ENCODE measurements around the gene SBDS. TPM values are rescaled to one million over a fixed set of nuclear protein-coding genes. Genes with fewer than 3 reads are reported as not detected.

SBDS gene
- total RNA-seq, 1 experiment from 2014 or later, result 91.7 TPM

- ChIA-PET POLR2A (ENCODE audit: unreplicated experiment) (no interaction called here), CTCF (no interaction called here)
- H3K9me2 ChIP-seq (replicated peaks; ENCODE audit: low read length), result no peaks in the 10 kb centered on the region
- H3F3A ChIP-seq (ENCODE audit: low read length, unreplicated experiment), result no peaks in the 10 kb centered on the region
- TF ChIP-seq, protein P1, sequence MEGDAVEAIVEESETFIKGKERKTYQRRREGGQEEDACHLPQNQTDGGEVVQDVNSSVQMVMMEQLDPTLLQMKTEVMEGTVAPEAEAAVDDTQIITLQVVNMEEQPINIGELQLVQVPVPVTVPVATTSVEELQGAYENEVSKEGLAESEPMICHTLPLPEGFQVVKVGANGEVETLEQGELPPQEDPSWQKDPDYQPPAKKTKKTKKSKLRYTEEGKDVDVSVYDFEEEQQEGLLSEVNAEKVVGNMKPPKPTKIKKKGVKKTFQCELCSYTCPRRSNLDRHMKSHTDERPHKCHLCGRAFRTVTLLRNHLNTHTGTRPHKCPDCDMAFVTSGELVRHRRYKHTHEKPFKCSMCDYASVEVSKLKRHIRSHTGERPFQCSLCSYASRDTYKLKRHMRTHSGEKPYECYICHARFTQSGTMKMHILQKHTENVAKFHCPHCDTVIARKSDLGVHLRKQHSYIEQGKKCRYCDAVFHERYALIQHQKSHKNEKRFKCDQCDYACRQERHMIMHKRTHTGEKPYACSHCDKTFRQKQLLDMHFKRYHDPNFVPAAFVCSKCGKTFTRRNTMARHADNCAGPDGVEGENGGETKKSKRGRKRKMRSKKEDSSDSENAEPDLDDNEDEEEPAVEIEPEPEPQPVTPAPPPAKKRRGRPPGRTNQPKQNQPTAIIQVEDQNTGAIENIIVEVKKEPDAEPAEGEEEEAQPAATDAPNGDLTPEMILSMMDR (conservative IDR thresholded peaks at IDR 0.05; ENCODE audit: low read depth, low read length), result no peak
- TF ChIP-seq EZH2 (IDR thresholded peaks at IDR 0.05; ENCODE audit: low read length, unreplicated experiment) (no peak), EZH2phosphoT487 (IDR thresholded peaks at IDR 0.05; ENCODE audit: borderline replicate concordance, low read length) (no peak)
- H3K4me3 ChIP-seq (ENCODE audit: low read length), result no peak overlapping the region
- ATAC-seq, result no peak
- peaks cover 13% of the 10 kb centered on the region; the same call in 1 of the 2 replicates for H3K36me3 ChIP-seq (ENCODE audit: low read depth, low read length)
- no peak overlapping the region for H3K4me2 ChIP-seq (ENCODE audit: low read length)
- DNase-seq, result no peak
- intact Hi-C loops (cut with micrococcal nuclease), result no loop called here
- H3K4me1 ChIP-seq (ENCODE audit: insufficient read depth, low read length), result no peaks in the 10 kb centered on the region
- no peaks in the 10 kb centered on the region for H3K9me3 ChIP-seq (ENCODE audit: low read length)
- no peaks in the 10 kb centered on the region for H4K20me1 ChIP-seq (ENCODE audit: low read length)
- no peak overlapping the region for H3K9ac ChIP-seq (ENCODE audit: low read length)
- H3K79me2 ChIP-seq (ENCODE audit: low read length), result peaks cover 65% of the 10 kb centered on the region
- no TSS peak for BruUV-seq (replicated peaks)
- no peaks in the 10 kb centered on the region for H3K27me3 ChIP-seq (ENCODE audit: low read length)
- no peak overlapping the region for H3K27ac ChIP-seq (ENCODE audit: low read length)
- no peak overlapping the region for H2AFZ ChIP-seq (ENCODE audit: low read length)
Observed at GRCh38 chr7:66939325-66939724, 56.1 kb downstream of the SBDS start.

DNA sequence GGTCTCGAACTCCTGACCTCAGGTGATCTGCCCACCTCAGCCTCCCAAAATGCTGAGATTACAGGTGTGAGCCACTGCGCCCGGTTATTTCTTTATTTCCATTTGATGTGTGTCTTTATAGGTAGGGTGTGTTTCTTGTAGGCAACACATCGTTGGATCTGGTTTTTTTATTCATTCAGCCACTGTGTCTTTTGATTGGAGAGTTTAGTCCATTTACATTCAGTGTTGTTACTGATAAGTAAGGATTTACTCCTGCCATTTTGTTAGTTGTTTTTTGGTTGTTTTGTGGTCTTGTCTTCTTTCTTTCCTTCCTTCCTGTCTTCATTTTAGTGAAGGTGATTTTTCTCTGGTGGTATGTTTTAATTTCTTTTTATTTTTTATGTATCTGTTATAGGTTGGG is 57.4 kb downstream of the SBDS start:
- ChIA-PET POLR2A (ENCODE audit: unreplicated experiment) (interaction anchor here (0.6 kb wide), 1 partner anchor 16 kb away, joined by 3 read pairs; no protein-coding TSS in a partner anchor), CTCF (no interaction called here)
- intact Hi-C loops (cut with micrococcal nuclease), result no loop called here
- Histone ChIP-seq H2AFZ (ENCODE audit: low read length) (no peak overlapping the region), H3K79me2 (ENCODE audit: low read length) (peaks cover 78% of the 10 kb centered on the region), H3K9me2 (replicated peaks; ENCODE audit: low read length) (no peaks in the 10 kb centered on the region), H3F3A (ENCODE audit: low read length, unreplicated experiment) (no peaks in the 10 kb centered on the region), H3K9me3 (ENCODE audit: low read length) (no peaks in the 10 kb centered on the region), H3K9ac (ENCODE audit: low read length) (no peak overlapping the region), H3K4me3 (ENCODE audit: low read length) (no peak overlapping the region), H3K27me3 (ENCODE audit: low read length) (no peaks in the 10 kb centered on the region), H3K4me2 (ENCODE audit: low read length) (no peak overlapping the region), H3K27ac (ENCODE audit: low read length) (no peak overlapping the region), H3K36me3 (ENCODE audit: low read depth, low read length) (peaks cover 13% of the 10 kb centered on the region; the same call in 1 of the 2 replicates), H4K20me1 (ENCODE audit: low read length) (peaks cover 7% of the 10 kb centered on the region; the same call in 1 of the 2 replicates), H3K4me1 (ENCODE audit: insufficient read depth, low read length) (no peaks in the 10 kb centered on the region)
- ATAC-seq, result no peak
- BruUV-seq (replicated peaks), result no TSS peak
- DNase-seq, result no peak
- TF ChIP-seq EZH2phosphoT487 (IDR thresholded peaks at IDR 0.05; ENCODE audit: borderline replicate concordance, low read length) (no peak), EZH2 (IDR thresholded peaks at IDR 0.05; ENCODE audit: low read length, unreplicated experiment) (no peak)
- TF ChIP-seq, protein P1 (conservative IDR thresholded peaks at IDR 0.05; ENCODE audit: low read depth, low read length), result no peak

Other genes starting within 250 kb of the SBDS start
- gene TMEM248, start 74.4 kb downstream of the SBDS start, total RNA-seq (2014; rRNA removed), result 61.1 and 66.1 TPM in 2 replicates
- gene TYW1, start 1.2 kb upstream of the SBDS start, total RNA-seq (2014; rRNA removed), result 12.8 and 13.4 TPM in 2 replicates

Data from PC-3 (cell line).